DOHH2 (cell line): ENCODE results near the gene LTBR.

Experiments used
- H3F3A ChIP-seq: fragments of 200-600 bp; sonication (generic), shearing (Covaris generic); 2 replicates; pipeline ENCODE4 v1.6.0; 2016; ENCODE audit warnings: antibody characterized with exemption, mild to moderate bottlenecking; ENCODE audit not compliant: control insufficient read depth, insufficient read depth
- H3K27ac ChIP-seq: fragments of 200-600 bp; sonication (generic); 2 replicates; pipeline ENCODE4 v1.5.1; 2014; ENCODE audit warnings: low read depth, mild to moderate bottlenecking, low read length, moderate library complexity
- H3K27me3 ChIP-seq: fragments of 200-600 bp; sonication (generic); 2 replicates; pipeline ENCODE4 v1.6.1; 2014; ENCODE audit warnings: mild to moderate bottlenecking, low read length, mixed read lengths; ENCODE audit not compliant: control insufficient read depth
- H3K36me3 ChIP-seq: fragments of 200-600 bp; sonication (generic); 2 replicates; pipeline ENCODE4 v1.6.1; 2014; ENCODE audit warnings: mild to moderate bottlenecking, low read length, moderate library complexity, mixed read lengths; ENCODE audit not compliant: control insufficient read depth
- H3K4me1 ChIP-seq: fragments of 200-600 bp; sonication (generic); 2 replicates; pipeline ENCODE4 v1.6.1; 2014; ENCODE audit warnings: mild to moderate bottlenecking, low read length, mixed read lengths; ENCODE audit not compliant: control insufficient read depth
- H3K4me2 ChIP-seq: fragments of 200-600 bp; sonication (generic); 2 replicates; pipeline ENCODE4 v1.6.0; 2014; ENCODE audit warnings: mild to moderate bottlenecking, low read length, moderate library complexity
- H3K4me3 ChIP-seq: fragments of 200-600 bp; sonication (generic); 2 replicates; pipeline ENCODE4 v1.5.1; 2014; ENCODE audit warnings: mild to moderate bottlenecking, low read length, mixed read lengths
- H3K79me2 ChIP-seq: fragments of 200-600 bp; sonication (generic); 2 replicates; pipeline ENCODE4 v1.6.1; 2014; ENCODE audit warnings: mild to moderate bottlenecking, low read length, mixed read lengths; ENCODE audit not compliant: control insufficient read depth
- H3K9me2 ChIP-seq: fragments of 200-600 bp; sonication (generic); replicated peaks from 2 replicates; pipeline ENCODE4 v1.6.1; 2014; ENCODE audit warnings: mild to moderate bottlenecking, low read length, mixed read lengths; ENCODE audit not compliant: control insufficient read depth
- H3K9me3 ChIP-seq: fragments of 200-600 bp; sonication (generic); 2 replicates; pipeline ENCODE4 v1.6.1; 2014; ENCODE audit warnings: antibody characterized with exemption, low read length, mixed read lengths; ENCODE audit not compliant: control insufficient read depth, insufficient read depth
- H4K20me1 ChIP-seq: fragments of 200-600 bp; sonication (generic); 2 replicates; pipeline ENCODE4 v1.6.0; 2014; ENCODE audit warnings: low read depth, mild to moderate bottlenecking, antibody characterized with exemption, low read length, moderate library complexity; ENCODE audit not compliant: control insufficient read depth, insufficient read depth
- CTCF ChIP-seq: fragments of 200-600 bp; sonication (generic); IDR thresholded peaks from one replicate; pipeline ENCODE4 v1.5.1; 2014; ENCODE audit warnings: antibody characterized with exemption, mild to moderate bottlenecking, low read depth, low read length; ENCODE audit not compliant: poor library complexity, severe bottlenecking
- EZH2phosphoT487 ChIP-seq: fragments of 200-600 bp; sonication (generic); IDR thresholded peaks from 2 replicates; pipeline ENCODE4 v1.6.1; 2017; ENCODE audit warnings: borderline replicate concordance, mild to moderate bottlenecking, antibody characterized with exemption, low read length, moderate library complexity, mixed read lengths

The LTBR gene

GRCh38 chr12:6424008-6424347, 40.0 kb downstream of the LTBR start:
- no peaks in the 10 kb centered on the region for H3K79me2 ChIP-seq
- H3K27me3 ChIP-seq, result peaks cover 3% of the 10 kb centered on the region; the same call in 1 of the 2 replicates
- H3K9me2 ChIP-seq, result no peaks in the 10 kb centered on the region
- no peaks in the 10 kb centered on the region for H4K20me1 ChIP-seq
- no peaks in the 10 kb centered on the region for H3K36me3 ChIP-seq
- peaks cover 46% of the 10 kb centered on the region for H3F3A ChIP-seq
- no peaks in the 10 kb centered on the region for H3K9me3 ChIP-seq
- TF ChIP-seq EZH2phosphoT487 (no peak), CTCF (no peak)
- H3K27ac ChIP-seq, result peak overlapping the region; percentile 98
- H3K4me2 ChIP-seq, result peak overlapping the region; percentile 90
- peak overlapping the region; percentile 60 for H3K4me3 ChIP-seq
- H3K4me1 ChIP-seq, result peaks cover 60% of the 10 kb centered on the region

- Histone ChIP-seq H3K4me2 (peak overlapping the region; percentile 90), H3K4me1 (peaks cover 69% of the 10 kb centered on the region), H4K20me1 (no peaks in the 10 kb centered on the region), H3K27ac (peak overlapping the region; percentile 98), H3K4me3 (peak overlapping the region; percentile 51), H3K79me2 (no peaks in the 10 kb centered on the region), H3K27me3 (peaks cover 3% of the 10 kb centered on the region; the same call in 1 of the 2 replicates), H3K9me3 (no peaks in the 10 kb centered on the region), H3F3A (peaks cover 51% of the 10 kb centered on the region), H3K9me2 (no peaks in the 10 kb centered on the region), H3K36me3 (no peaks in the 10 kb centered on the region)
- TF ChIP-seq EZH2phosphoT487 (no peak), CTCF (no peak)
Observed at GRCh38 chr12:6424866-6425265, 40.9 kb downstream of the LTBR start.

- H3K9me3 ChIP-seq, result no peaks in the 10 kb centered on the region
Observed at GRCh38 chr12:6425590-6426531, 41.9 kb downstream of the LTBR start.

More at GRCh38 chr12:6425590-6426531, 41.9 kb downstream of the LTBR start:
- Histone ChIP-seq H4K20me1 (no peaks in the 10 kb centered on the region), H3K4me3 (peak overlapping the region; percentile 71), H3F3A (peaks cover 56% of the 10 kb centered on the region), H3K4me2 (peak overlapping the region; percentile 90), H3K27ac (peak overlapping the region; percentile 98), H3K9me2 (no peaks in the 10 kb centered on the region), H3K4me1 (peaks cover 79% of the 10 kb centered on the region), H3K27me3 (peaks cover under 1% of the 10 kb centered on the region; the same call in 1 of the 2 replicates), H3K79me2 (no peaks in the 10 kb centered on the region), H3K36me3 (no peaks in the 10 kb centered on the region)
- TF ChIP-seq EZH2phosphoT487 (no peak), CTCF (no peak)
